ENCODE measurements around the gene DPEP1.

Gene DPEP1

DNA sequence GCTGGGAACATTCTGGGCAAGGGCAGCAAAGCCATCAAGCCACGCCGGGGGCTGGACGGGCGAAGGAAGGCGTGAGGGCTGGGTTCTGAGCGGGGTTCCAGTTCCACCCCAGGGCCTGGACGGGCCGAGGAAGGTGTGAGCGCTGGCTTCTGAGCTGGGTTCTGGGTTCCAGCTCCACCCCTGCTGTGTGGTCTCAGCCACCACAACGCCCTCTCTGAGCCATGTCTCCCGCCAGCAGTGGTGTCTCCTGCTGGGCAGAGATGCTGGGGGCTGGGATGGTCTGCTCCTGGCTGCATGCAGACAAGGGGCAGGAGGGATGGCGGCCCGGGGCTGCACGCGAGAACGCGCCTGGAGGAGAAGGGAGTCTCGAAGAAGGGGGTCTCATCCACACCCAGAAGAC is 41.8 kb upstream of the DPEP1 start:
- peaks cover 13% of the 10 kb centered on the region for H3K27me3 ChIP-seq (replicated peaks; ENCODE audit: control insufficient read depth, insufficient read depth, low read length, poor library complexity, severe bottlenecking)
- no peak overlapping the region for H3K27ac ChIP-seq (ENCODE audit: insufficient read depth, low read length, poor library complexity, severe bottlenecking)
- no peak overlapping the region for H3K4me3 ChIP-seq (ENCODE audit: insufficient read depth, low read depth, low read length, poor library complexity, severe bottlenecking)
- DNase-seq, result no peak
- no peaks in the 10 kb centered on the region for H3K9me3 ChIP-seq (ENCODE audit: control insufficient read depth, low read length)
- no peaks in the 10 kb centered on the region for H3K36me3 ChIP-seq (ENCODE audit: control insufficient read depth, insufficient read depth, low read length)
- H3K4me1 ChIP-seq (ENCODE audit: control insufficient read depth, insufficient read depth, low read length, poor library complexity, severe bottlenecking), result peaks cover 19% of the 10 kb centered on the region

DNA sequence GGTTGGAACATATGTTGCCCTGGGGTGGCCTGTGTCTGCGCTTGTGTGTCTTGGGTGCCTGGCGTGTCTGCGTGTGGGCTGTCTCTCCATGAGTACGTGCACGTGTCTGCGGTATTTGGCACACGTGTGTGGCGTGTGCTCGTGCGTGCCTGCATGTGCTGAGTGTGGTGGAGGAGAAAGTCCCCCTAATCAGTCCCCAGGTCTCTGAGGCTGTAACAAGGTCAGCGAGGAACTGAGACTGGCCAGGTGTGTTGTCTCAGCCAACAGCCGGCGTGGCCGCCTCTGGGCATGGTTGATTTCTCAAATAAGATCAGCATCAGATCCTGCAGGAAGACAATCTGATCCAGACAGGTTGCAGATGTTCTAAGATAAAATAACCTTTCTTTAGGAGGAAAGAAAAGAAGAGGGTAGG is 41.4 kb upstream of the DPEP1 start:
- peaks cover 13% of the 10 kb centered on the region for H3K27me3 ChIP-seq (replicated peaks; ENCODE audit: control insufficient read depth, insufficient read depth, low read length, poor library complexity, severe bottlenecking)

GRCh38 chr16:89572485-89573205 is 40.8 kb upstream of the DPEP1 start:
- no peak overlapping the region for H3K4me3 ChIP-seq (ENCODE audit: insufficient read depth, low read depth, low read length, poor library complexity, severe bottlenecking)
- H3K4me1 ChIP-seq (ENCODE audit: control insufficient read depth, insufficient read depth, low read length, poor library complexity, severe bottlenecking), result peaks cover 19% of the 10 kb centered on the region
- no peaks in the 10 kb centered on the region for H3K9me3 ChIP-seq (ENCODE audit: control insufficient read depth, low read length)
- H3K27ac ChIP-seq (ENCODE audit: insufficient read depth, low read length, poor library complexity, severe bottlenecking), result no peak overlapping the region
- peaks cover 13% of the 10 kb centered on the region for H3K27me3 ChIP-seq (replicated peaks; ENCODE audit: control insufficient read depth, insufficient read depth, low read length, poor library complexity, severe bottlenecking)
- DNase-seq, result no peak
- H3K36me3 ChIP-seq (ENCODE audit: control insufficient read depth, insufficient read depth, low read length), result no peaks in the 10 kb centered on the region

More for the DNA sequence above, 41.4 kb upstream of the DPEP1 start:
- H3K27ac ChIP-seq (ENCODE audit: insufficient read depth, low read length, poor library complexity, severe bottlenecking), result no peak overlapping the region
- no peaks in the 10 kb centered on the region for H3K9me3 ChIP-seq (ENCODE audit: control insufficient read depth, low read length)
- DNase-seq, result no peak
- H3K4me1 ChIP-seq (ENCODE audit: control insufficient read depth, insufficient read depth, low read length, poor library complexity, severe bottlenecking), result peaks cover 19% of the 10 kb centered on the region
- no peak overlapping the region for H3K4me3 ChIP-seq (ENCODE audit: insufficient read depth, low read depth, low read length, poor library complexity, severe bottlenecking)
- H3K36me3 ChIP-seq (ENCODE audit: control insufficient read depth, insufficient read depth, low read length), result no peaks in the 10 kb centered on the region

DNA sequence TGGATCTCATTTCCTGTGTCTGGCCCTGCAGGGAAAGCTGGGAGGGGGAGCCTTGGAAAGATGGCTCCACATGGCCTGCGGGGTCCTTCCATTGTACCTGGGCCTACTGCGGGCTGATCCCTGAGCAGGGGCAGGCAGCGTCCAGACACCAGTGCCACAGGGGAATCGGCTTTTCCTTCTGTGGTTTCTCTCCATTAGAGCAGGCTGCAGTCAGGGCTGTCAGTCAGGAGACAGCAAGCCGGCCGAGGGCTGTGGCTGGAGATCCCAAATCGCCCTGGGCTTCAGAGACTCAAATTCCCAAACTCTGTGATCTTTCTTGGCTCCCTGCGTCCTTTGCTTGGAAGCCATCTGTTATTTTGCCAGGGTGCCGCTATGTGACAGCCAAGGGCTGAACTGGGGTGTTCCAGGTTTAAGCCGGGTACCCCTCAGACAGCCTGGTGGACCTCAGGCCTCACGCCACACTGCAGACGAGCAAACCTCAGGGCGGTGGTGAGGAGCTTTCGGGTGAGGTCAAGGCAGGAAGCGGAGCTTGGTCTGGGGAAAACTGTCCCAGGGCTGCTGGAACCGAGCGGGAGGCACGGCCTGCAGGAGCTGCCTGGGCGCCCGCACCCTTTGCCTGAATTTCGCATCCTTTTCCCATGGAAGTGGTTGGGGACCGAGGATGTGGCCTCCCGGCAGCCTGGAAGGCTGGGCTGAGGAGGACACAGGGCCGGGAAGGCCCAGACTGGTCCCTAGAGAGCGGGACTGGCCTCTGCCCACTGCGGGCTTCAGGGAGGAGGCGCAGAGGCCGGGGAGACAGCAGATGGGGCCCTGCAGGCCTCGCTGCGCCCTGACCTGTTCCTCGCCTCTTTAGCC is 39.4 kb upstream of the DPEP1 start:
- Histone ChIP-seq H3K4me1 (ENCODE audit: control insufficient read depth, insufficient read depth, low read length, poor library complexity, severe bottlenecking) (peaks cover 19% of the 10 kb centered on the region), H3K36me3 (ENCODE audit: control insufficient read depth, insufficient read depth, low read length) (no peaks in the 10 kb centered on the region), H3K27ac (ENCODE audit: insufficient read depth, low read length, poor library complexity, severe bottlenecking) (no peak overlapping the region), H3K9me3 (ENCODE audit: control insufficient read depth, low read length) (no peaks in the 10 kb centered on the region), H3K4me3 (ENCODE audit: insufficient read depth, low read depth, low read length, poor library complexity, severe bottlenecking) (peak overlapping the region; percentile 55), H3K27me3 (replicated peaks; ENCODE audit: control insufficient read depth, insufficient read depth, low read length, poor library complexity, severe bottlenecking) (peaks cover 13% of the 10 kb centered on the region)
- DNase-seq, result no peak

DNA sequence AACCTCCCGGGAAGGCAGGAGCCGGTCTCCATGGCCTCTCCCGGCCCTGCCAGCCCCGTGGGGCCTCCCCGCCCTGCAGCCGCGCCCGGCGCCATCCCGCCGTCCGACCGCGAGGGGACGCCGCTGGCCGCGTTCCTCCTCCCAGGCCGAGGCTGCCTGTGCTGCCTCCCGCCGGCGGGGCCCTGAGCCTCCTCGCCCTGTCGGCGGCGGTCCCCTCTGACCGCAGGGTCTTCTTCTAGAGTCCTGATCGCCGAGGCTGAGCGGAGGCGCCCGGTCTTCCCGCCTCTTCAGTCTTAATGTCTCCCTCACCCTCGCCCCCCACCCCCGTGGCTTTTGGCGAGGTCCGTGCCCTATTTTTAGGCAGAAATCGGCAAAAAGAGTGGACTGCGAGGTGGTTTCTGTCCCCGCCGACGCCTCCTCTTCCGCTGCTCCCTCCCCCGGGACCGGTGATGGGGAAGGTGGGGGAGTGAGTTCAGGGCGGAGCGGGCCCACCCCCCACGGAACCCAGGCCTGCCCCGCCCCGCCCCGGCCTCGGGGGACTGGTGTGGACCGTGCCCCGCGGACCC is 38.7 kb upstream of the DPEP1 start:
- Histone ChIP-seq H3K4me3 (ENCODE audit: insufficient read depth, low read depth, low read length, poor library complexity, severe bottlenecking) (peak overlapping the region; percentile 55), H3K36me3 (ENCODE audit: control insufficient read depth, insufficient read depth, low read length) (no peaks in the 10 kb centered on the region), H3K27ac (ENCODE audit: insufficient read depth, low read length, poor library complexity, severe bottlenecking) (no peak overlapping the region), H3K27me3 (replicated peaks; ENCODE audit: control insufficient read depth, insufficient read depth, low read length, poor library complexity, severe bottlenecking) (peaks cover 13% of the 10 kb centered on the region), H3K4me1 (ENCODE audit: control insufficient read depth, insufficient read depth, low read length, poor library complexity, severe bottlenecking) (peaks cover 19% of the 10 kb centered on the region), H3K9me3 (ENCODE audit: control insufficient read depth, low read length) (no peaks in the 10 kb centered on the region)
- peak in 2 of 3 donors; percentile 38 to 47 for DNase-seq

GRCh38 chr16:89575247-89576152 is 37.9 kb upstream of the DPEP1 start, which contains the start of gene CPNE7:
Gene CPNE7, plus strand, starts transcription at chr16:89575758. Its CDS starts 140 bp downstream, at chr16:89575898.
- DNase-seq, result no peak
- no peaks in the 10 kb centered on the region for H3K36me3 ChIP-seq (ENCODE audit: control insufficient read depth, insufficient read depth, low read length)
- peaks cover 13% of the 10 kb centered on the region for H3K27me3 ChIP-seq (replicated peaks; ENCODE audit: control insufficient read depth, insufficient read depth, low read length, poor library complexity, severe bottlenecking)
- H3K4me3 ChIP-seq (ENCODE audit: insufficient read depth, low read depth, low read length, poor library complexity, severe bottlenecking), result peak within 1 kb of the TSS; percentile 55
- H3K9me3 ChIP-seq (ENCODE audit: control insufficient read depth, low read length), result no peaks in the 10 kb centered on the region
- peaks cover 19% of the 10 kb centered on the region for H3K4me1 ChIP-seq (ENCODE audit: control insufficient read depth, insufficient read depth, low read length, poor library complexity, severe bottlenecking)
- no peak within 1 kb of the TSS for H3K27ac ChIP-seq (ENCODE audit: insufficient read depth, low read length, poor library complexity, severe bottlenecking)

- Histone ChIP-seq H3K36me3 (ENCODE audit: control insufficient read depth, insufficient read depth, low read length) (no peaks in the 10 kb centered on the region), H3K9me3 (ENCODE audit: control insufficient read depth, low read length) (no peaks in the 10 kb centered on the region), H3K27ac (ENCODE audit: insufficient read depth, low read length, poor library complexity, severe bottlenecking) (no peak overlapping the region), H3K27me3 (replicated peaks; ENCODE audit: control insufficient read depth, insufficient read depth, low read length, poor library complexity, severe bottlenecking) (peaks cover 13% of the 10 kb centered on the region), H3K4me1 (ENCODE audit: control insufficient read depth, insufficient read depth, low read length, poor library complexity, severe bottlenecking) (peaks cover 19% of the 10 kb centered on the region), H3K4me3 (ENCODE audit: insufficient read depth, low read depth, low read length, poor library complexity, severe bottlenecking) (peak overlapping the region; percentile 37)
- no peak for DNase-seq
Measured at GRCh38 chr16:89576153-89577054, 37.0 kb upstream of the DPEP1 start.

DNA sequence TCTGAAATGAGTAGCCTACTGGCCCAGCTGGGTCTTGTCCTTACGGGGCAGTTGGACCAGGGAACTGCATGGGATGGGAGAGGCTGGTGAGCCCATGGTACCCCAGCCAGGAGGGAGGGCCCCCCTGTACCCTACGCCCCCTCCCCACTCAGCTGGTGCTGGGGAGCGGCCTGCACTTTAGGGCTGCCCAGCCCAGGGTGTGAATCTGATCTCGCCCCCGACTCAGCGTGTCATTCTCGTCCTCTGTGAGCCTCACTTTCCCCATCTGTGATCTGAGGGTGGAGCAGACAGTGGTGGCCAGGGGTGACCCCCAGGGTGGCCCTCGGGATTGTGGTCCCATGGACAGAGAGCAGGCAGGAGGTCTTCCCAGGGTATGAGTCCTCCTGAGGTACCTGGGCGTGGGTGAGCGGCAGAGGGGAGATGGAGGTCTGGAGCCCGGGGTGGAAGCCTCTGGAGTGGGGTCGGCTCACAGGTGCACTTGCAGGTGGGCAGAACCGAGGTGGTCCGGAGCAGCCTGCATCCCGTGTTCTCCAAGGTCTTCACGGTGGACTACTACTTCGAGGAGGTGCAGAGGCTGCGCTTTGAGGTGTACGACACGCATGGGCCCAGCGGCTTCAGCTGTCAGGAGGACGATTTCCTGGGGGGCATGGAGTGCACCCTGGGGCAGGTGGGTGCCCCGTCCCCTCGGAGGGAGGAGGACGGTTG is 36.2 kb upstream of the DPEP1 start:
- H3K4me3 ChIP-seq (ENCODE audit: insufficient read depth, low read depth, low read length, poor library complexity, severe bottlenecking), result no peak overlapping the region
- H3K27me3 ChIP-seq (replicated peaks; ENCODE audit: control insufficient read depth, insufficient read depth, low read length, poor library complexity, severe bottlenecking), result peaks cover 13% of the 10 kb centered on the region
- H3K36me3 ChIP-seq (ENCODE audit: control insufficient read depth, insufficient read depth, low read length), result no peaks in the 10 kb centered on the region
- no peak overlapping the region for H3K27ac ChIP-seq (ENCODE audit: insufficient read depth, low read length, poor library complexity, severe bottlenecking)
- no peaks in the 10 kb centered on the region for H3K9me3 ChIP-seq (ENCODE audit: control insufficient read depth, low read length)
- DNase-seq, result no peak
- H3K4me1 ChIP-seq (ENCODE audit: control insufficient read depth, insufficient read depth, low read length, poor library complexity, severe bottlenecking), result peaks cover 19% of the 10 kb centered on the region
